Left colon (tissue), 2 donors: ENCODE measurements around the gene CARD14. TPM values are rescaled to one million over a fixed set of nuclear protein-coding genes. Genes with fewer than 3 reads are reported as not detected.
A peak's percentile ranks its signal among the peaks of the same experiment; 100 is the strongest.

Experiments
- ATAC-seq: fragments of 200-7000 bp; cut with Tn5 transposase; one replicate; pipeline ENCODE4 v1.9.1; 2020; ENCODE audit warnings: mild to moderate bottlenecking, moderate library complexity
- DNase-seq, 2 donors: peaks; one replicate each; pipeline ENCODE4 v3.0.0-alpha.2; 2020
- intact Hi-C, 2 donors: fragments of 100-400 bp; cut with DNase I in 1 of 2; cut with micrococcal nuclease in 1 of 2; formaldehyde crosslinking; loops; one replicate each; pipeline versions ENCODE4 v1.11.2 to v1.14.0; 2022; cut with DNase I, micrococcal nuclease
- total RNA-seq, 2 donors: library from RNA; stranded (reverse); fragmentation: NEBNext Ultra II Directional; extraction: Animal tissue kit (Norgen Biotek cat#: 25700); gene quantifications; one replicate each; pipeline ENCODE4 v1.2.1, GENCODE V29; 2021
- donor health status: DM: no; HTN: no; CAD: no.
- donor health status: DM: yes; HTN: yes; CAD: no.

Gene CARD14
- total RNA-seq, 2 donors from 2014 or later = 0.64 to 1.3 TPM

DNA sequence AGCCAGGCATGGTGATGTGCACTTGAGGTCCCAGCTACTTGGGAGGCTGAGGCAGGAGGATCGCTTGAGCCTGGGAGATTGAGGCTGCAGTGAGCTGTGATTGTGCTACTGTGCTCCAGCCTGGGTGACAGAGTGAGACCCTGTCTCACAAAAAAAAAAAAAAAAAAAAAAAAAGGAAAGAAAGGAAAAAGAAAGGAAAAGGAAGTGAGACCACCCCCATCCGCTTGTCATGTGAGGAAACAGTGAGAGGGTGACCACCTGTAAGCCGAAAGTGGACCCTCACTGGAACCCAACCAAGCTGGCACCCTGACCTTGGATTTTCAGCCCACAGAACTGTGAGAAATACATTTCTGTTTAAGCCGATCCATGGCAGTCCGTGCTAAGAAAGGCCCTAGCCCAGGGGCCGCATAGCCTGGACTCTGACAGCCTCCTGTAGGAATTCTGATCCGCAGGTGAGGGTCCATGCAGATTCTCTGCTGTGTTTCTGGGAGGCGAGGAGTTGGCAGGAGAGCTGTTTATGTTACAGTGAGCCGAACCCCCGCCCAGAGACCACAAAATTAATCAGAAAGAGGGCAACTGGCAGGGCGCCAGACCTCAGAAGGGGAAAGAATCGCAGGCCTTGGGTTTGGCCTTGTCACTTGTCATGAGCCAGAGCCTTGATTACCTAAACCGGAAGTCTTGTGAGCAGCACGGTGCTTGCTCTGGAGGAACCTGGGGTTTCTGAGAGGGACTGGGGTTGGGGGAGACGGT, 49.4 kb downstream of the CARD14 start:
- DNase-seq (peak; percentile 77 to 87), ATAC-seq (peak; percentile 74)
- intact Hi-C loops = no loop called here

- intact Hi-C loops = no loop called here
- ATAC-seq (no peak), DNase-seq (no peak)
These were observed 49.9 kb downstream of the CARD14 start for GRCh38 chr17:80219763-80220053.

DNA sequence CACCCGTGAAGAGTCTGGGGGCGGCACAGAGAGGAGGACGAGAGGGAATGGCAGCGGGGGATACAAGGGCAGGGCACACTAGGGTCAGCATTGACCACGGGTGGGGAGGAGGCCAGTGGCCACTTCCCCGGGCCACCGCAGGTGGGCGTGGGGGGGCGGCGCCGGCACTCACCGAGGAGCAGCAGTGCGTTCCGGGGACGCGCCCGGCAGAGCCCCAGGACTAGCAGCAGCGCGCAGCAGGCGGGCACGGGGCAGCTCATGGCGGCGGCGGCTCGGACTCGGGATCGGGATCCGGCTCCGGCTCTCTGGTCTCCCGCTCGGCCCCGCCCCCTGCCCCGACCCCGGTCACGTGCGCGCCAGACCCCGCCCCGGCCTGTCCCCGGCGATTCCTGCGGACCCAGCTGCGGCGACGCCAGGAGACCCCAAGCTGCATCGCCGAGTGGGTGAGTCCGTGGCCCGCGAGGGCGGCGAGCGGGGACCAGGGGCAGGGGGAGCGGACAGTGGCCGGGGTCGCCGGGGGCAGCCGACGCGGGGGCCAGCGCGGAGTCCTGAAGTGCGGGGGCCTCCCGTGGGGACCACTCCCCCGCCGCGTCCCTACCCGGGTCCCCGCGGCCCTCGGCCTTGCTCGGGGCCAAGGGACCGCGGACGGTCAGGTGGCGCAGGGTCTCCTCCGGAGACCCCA, 50.4 kb downstream of the CARD14 start, which contains the start of the genes SGSH and SLC26A11:
Gene SGSH (minus strand): TSS at position 280 of the 682 bp plus-strand sequence. CDS start 20 bp downstream, at position 260.
Gene SLC26A11 (plus strand): TSS at position 374 of the 682 bp plus-strand sequence. CDS start 1,134 bp downstream, outside the sequence.
- ATAC-seq (peak; percentile 94), DNase-seq (peak; percentile 77 to 89)
- intact Hi-C loops = no loop called here

- intact Hi-C loops = no loop called here
- DNase-seq (peak in 1 of 2 donors; percentile 30), ATAC-seq (peak; percentile 32)
These were observed 50.9 kb downstream of the CARD14 start for GRCh38 chr17:80220736-80221215.

DNA sequence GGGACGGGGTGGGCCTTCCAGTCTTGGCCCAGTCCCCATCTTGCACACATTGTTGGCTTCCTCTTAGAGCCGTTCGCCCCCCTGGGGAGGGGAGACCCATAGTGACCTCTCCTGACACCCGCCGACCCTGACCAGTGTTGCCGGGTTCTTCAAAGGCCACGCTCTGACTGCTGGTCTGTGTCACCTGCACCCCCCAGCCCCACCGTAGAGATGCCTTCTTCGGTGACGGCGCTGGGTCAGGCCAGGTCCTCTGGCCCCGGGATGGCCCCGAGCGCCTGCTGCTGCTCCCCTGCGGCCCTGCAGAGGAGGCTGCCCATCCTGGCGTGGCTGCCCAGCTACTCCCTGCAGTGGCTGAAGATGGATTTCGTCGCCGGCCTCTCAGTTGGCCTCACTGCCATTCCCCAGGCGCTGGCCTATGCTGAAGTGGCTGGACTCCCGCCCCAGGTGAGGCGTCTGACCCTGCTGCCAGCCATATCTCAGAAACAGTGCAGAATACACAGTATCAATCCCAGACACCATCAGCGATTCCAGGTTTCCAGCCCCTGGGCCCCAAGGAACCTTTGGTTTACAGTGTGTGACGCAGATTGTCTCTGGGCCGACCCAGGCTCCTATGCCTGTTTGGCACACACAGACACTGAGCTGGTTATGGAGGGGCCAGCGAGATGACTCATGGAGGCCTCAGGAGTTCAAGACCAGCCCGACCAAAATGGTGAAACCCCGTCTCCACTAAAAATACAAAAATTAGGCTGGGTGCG, 51.7 kb downstream of the CARD14 start:
- no peak for DNase-seq
- intact Hi-C loops = no loop called here
- no peak for ATAC-seq

- intact Hi-C loops = no loop called here
- DNase-seq (no peak), ATAC-seq (no peak)
These were observed 52.7 kb downstream of the CARD14 start for GRCh38 chr17:80222376-80223141.

DNA sequence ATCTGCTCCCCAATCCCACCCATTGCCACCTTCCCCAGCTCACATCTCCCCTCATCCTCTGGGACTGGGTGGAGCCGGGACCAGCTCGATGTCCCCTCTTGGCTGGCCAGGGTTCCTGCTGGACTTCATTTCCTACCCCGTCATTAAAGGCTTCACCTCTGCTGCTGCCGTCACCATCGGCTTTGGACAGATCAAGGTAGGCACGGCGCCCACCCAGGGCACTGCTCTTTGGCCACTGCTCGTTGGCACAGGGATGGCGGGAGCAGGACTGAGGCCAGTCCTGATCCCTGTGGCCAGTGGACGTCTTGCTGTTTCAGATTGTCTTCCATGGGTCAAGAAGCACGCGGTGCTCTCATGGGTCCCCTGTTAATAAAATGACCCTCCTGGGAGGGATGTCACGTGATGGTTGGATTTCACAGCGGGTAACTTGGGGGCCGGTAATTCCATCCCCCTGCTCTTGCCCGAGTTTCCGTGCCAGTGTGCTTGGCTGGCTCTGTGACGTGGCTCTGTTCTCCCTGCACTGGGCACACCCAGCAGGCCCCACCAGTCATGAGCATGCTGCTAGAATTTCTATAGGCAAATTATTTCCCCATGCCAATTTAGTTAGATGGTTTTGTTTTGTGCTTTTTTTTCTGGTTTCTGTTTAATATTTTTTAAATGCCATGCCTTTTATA, 53.4 kb downstream of the CARD14 start:
- ATAC-seq = no peak
- intact Hi-C loops = no loop called here
- no peak for DNase-seq

DNA sequence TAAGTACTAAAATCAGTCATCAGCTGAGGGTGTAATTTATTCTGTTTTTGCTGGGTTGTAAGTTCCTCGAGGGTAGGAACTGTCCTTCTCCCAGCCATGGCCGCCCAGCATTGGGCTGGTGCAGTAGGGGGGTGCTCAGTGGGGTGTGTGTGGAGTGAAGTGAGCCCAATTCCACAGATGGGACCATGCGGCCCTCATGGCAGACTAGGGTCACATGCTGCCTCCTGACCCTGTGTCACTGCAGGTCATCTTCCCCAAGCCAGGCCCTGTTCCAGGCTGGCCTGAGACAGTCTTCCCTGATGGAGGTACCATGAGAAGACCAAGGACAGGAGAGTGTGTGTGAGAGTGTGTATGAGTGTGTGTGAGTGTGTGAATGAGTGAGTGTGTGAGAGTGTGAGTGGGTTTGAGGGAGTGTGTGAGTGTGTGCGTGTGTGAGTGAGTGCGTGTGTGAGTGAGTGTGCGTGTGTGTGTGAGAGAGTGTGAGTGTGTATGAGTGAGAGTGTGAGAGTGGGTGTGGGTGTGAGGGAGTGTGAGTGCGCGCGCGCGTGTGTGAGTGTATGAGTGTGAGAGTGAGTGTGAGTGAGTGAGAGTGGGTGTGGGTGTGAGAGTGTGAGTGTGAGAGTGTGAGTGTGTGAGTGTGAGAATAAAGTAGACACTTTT, 54.1 kb downstream of the CARD14 start:
- DNase-seq = no peak
- no peak for ATAC-seq
- intact Hi-C loops = no loop called here

DNA sequence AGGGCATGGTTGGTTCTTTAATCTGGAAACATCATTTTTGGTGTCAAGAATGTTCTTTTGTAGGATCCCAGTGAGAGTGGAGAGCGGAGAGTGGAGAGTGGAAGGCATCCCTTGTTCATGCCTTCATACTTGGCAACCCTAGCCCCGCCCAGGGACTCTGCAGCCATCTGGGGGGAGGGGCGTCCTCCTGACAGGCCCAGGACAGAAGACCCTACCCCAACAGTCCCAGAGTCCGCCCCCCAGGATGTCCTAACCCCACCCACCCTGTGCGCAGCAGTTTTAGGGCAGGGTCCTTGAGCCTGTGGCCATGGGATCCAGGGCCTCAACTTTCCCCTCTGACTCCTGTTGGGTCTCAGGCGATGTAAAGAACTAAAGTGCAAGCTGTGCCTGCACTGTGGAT, 54.9 kb downstream of the CARD14 start:
- intact Hi-C loops = no loop called here
- no peak for ATAC-seq
- no peak for DNase-seq

- DNase-seq (no peak), ATAC-seq (no peak)
- intact Hi-C loops = no loop called here
These were observed 55.4 kb downstream of the CARD14 start for GRCh38 chr17:80225230-80225629.

DNA sequence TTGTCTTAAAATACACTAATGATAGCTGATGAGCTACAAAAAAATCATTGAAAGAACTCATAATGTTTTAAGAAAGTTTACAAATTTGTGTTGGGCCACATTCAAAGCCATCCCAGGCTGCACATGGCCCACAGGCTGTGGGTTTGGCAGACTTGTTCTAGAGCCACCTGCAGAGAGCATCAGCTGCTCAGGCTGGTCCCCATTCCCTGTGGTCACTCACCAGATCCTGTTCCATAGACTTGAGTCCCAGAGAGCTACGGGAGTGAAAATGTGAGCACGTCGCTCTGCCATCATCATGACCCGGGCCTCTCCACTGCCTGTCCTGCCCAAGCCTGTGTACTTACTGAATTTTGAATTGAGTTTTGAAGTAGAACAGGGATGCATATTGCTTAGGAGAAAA, 57.3 kb downstream of the CARD14 start:
- no peak for ATAC-seq
- no peak for DNase-seq
- intact Hi-C loops = no loop called here

DNA sequence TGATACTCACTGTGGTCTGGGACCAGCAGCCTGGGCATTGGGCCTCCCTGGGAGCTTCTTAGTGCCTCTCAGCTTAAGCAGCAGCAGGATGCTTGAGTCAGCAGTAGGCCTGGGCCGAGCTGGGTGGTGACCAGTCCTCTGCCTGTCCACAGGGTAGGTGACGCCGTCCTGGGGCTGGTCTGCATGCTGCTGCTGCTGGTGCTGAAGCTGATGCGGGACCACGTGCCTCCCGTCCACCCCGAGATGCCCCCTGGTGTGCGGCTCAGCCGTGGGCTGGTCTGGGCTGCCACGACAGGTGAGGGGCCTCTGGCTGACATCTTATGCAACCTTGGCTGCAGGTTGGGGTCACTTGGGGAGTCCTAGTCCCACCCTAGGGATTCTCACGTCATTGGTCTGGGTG, 57.8 kb downstream of the CARD14 start:
- DNase-seq = no peak
- intact Hi-C loops = no loop called here
- no peak for ATAC-seq

DNA sequence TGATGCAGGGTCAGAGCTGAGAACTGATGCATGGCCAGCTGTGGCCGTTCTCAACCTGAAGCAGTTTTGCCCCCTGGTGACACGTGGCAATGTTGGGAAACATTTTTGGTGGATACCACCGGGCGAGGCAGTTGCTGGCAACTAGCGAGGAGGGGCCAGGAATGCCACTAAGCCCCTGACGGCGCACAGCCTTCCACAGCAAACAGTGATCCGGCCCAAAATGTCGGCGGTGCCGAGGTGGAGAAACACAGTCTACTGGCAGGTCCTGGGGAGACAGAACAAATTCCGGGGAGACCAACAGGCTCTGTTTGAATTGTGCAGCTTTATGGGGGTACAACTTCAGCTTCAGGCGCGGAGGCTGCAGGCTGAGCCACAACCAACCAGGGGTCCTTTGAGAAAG, 58.6 kb downstream of the CARD14 start:
- ATAC-seq = no peak
- intact Hi-C loops = no loop called here
- no peak for DNase-seq

- intact Hi-C loops = no loop called here
These were observed 59.2 kb downstream of the CARD14 start for GRCh38 chr17:80229011-80229410.

DNA sequence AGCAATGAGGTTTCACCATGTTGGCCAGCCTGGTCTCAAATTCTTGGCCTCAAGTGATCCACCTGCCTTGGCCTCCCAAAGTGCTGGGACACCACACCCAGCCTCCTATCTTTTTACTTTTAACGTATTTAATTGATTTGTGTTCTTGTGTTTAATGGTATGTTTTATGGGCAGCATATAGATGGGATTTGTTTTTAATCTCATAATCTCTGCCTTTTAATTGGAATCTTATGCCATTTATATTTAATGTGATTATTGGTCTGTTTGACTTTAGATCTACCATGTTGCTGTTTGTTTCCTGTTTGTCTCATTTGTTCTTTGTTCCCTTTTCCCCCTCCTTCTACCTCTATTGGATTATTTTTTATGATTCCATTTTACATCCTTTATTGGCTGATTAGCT, 62.6 kb downstream of the CARD14 start:
- DNase-seq = no peak
- no peak for ATAC-seq
- intact Hi-C loops = no loop called here

More at GRCh38 chr17:80229011-80229410, 59.2 kb downstream of the CARD14 start:
- no peak for DNase-seq
- ATAC-seq = no peak

- DNase-seq = no peak
- no peak for ATAC-seq
- intact Hi-C loops = no loop called here
These were observed 63.4 kb downstream of the CARD14 start for GRCh38 chr17:80233202-80233601.

DNA sequence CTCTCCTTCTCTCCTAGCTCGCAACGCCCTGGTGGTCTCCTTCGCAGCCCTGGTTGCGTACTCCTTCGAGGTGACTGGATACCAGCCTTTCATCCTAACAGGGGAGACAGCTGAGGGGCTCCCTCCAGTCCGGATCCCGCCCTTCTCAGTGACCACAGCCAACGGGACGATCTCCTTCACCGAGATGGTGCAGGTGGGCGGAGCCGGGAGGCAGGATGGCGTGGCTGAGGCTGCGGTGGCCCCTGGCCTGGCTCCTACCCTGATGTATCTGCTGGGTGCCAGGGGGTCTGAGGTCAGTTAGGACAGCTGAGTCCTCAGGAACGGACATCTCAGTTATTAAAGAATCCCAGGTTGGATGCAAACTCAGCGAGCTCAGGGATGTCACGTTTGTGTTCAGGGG, 67.1 kb downstream of the CARD14 start:
- DNase-seq (no peak), ATAC-seq (no peak)
- intact Hi-C loops = no loop called here

DNA sequence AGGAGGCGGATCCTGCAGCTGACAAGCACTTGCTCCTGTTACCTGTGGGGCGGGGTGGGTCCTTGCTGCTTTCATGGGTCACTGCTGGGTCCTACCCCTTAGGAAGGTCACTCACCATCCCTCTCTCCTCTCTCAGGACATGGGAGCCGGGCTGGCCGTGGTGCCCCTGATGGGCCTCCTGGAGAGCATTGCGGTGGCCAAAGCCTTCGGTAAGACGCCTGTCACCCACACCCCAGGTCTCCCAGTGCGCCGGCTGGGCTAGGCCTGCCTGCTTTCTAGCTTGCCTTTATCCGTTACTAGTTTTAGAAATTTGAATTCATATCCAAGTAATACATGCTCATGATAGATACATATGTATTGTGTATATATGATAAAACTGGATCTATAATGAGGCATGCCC, 67.6 kb downstream of the CARD14 start:
- DNase-seq = no peak
- intact Hi-C loops = no loop called here
- no peak for ATAC-seq
